BLaER1 (cell line): ENCODE data around the gene ARHGAP24.

ENCODE experiments used
- H3K27ac ChIP-seq: shearing (Covaris generic); formaldehyde crosslinking; 2 replicates; pipeline ENCODE4 v1.8.1; 2022
- H3K27me3 ChIP-seq: shearing (Covaris generic); formaldehyde crosslinking; 2 replicates; pipeline ENCODE4 v1.8.1; 2022
- H3K36me3 ChIP-seq: shearing (Covaris generic); formaldehyde crosslinking; 2 replicates; pipeline ENCODE4 v1.8.1; 2022
- H3K4me1 ChIP-seq: shearing (Covaris generic); formaldehyde crosslinking; 2 replicates; pipeline ENCODE4 v1.8.1; 2022
- H3K4me2 ChIP-seq: shearing (Covaris generic); formaldehyde crosslinking; 2 replicates; pipeline ENCODE4 v1.8.1; 2022
- H3K4me3 ChIP-seq: shearing (Covaris generic); formaldehyde crosslinking; 2 replicates; pipeline ENCODE4 v1.8.1; 2022
- H3K9ac ChIP-seq: shearing (Covaris generic); formaldehyde crosslinking; 2 replicates; pipeline ENCODE4 v1.8.1; 2022
- H3K9me3 ChIP-seq: shearing (Covaris generic); formaldehyde crosslinking; 2 replicates; pipeline ENCODE4 v1.8.1; 2022
- H4K20me1 ChIP-seq: shearing (Covaris generic); formaldehyde crosslinking; 2 replicates; pipeline ENCODE4 v1.8.1; 2022
- Cebpa-rat ChIP-seq: shearing (Covaris generic); IDR thresholded peaks from 2 replicates; pipeline ENCODE4 v1.8.1; 2022

Gene ARHGAP24

GRCh38 chr4:86032476-86033022 lies 557.6 kb downstream of the ARHGAP24 start:
- H3K4me2 ChIP-seq, result peak overlapping the region; percentile 70
- H3K4me3 ChIP-seq, result no peak overlapping the region
- H3K4me1 ChIP-seq, result peaks cover 33% of the 10 kb centered on the region
- no peaks in the 10 kb centered on the region for H3K9me3 ChIP-seq
- no peak overlapping the region for H3K9ac ChIP-seq
- H3K36me3 ChIP-seq, result no peaks in the 10 kb centered on the region
- no peak overlapping the region for H3K27ac ChIP-seq
- H3K27me3 ChIP-seq, result no peaks in the 10 kb centered on the region
- H4K20me1 ChIP-seq, result no peaks in the 10 kb centered on the region
- no peak for TF ChIP-seq Cebpa-rat

DNA sequence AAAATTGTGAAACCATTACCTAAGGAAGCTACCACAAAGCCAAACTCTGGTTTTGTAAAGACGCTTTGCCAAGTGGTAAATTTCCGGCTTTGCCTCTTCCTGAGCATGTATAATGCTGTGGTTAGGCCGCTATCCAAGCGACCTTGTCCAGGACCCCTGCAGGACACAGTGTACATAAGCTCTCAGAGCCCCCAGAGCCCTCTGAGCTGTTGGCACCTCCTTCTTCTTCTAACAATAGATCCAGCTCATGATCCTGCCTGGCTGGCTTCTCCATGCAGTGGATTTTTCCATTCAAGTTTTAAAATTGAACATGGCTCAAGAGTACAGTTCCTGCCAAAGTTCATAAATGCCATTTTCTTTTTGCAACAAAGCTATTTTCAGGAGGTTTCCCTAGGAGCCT lies 558.2 kb downstream of the ARHGAP24 start:
- H3K9ac ChIP-seq, result no peak overlapping the region
- no peaks in the 10 kb centered on the region for H3K9me3 ChIP-seq
- H3K4me3 ChIP-seq, result no peak overlapping the region
- no peaks in the 10 kb centered on the region for H3K36me3 ChIP-seq
- no peaks in the 10 kb centered on the region for H3K27me3 ChIP-seq
- TF ChIP-seq Cebpa-rat, result no peak
- H3K4me2 ChIP-seq, result peak overlapping the region; percentile 70
- peaks cover 33% of the 10 kb centered on the region for H3K4me1 ChIP-seq
- H3K27ac ChIP-seq, result 0 out of 2 replicates have a peak overlapping the region, but pooled peaks have one; percentile 25
- H4K20me1 ChIP-seq, result no peaks in the 10 kb centered on the region

- Histone ChIP-seq H3K4me3 (no peak overlapping the region), H3K27me3 (no peaks in the 10 kb centered on the region), H3K9me3 (no peaks in the 10 kb centered on the region), H3K27ac (no peak overlapping the region), H4K20me1 (no peaks in the 10 kb centered on the region), H3K4me1 (peaks cover 33% of the 10 kb centered on the region), H3K9ac (no peak overlapping the region), H3K36me3 (no peaks in the 10 kb centered on the region), H3K4me2 (no peak overlapping the region)
- TF ChIP-seq Cebpa-rat, result no peak
These were observed 559.7 kb downstream of the ARHGAP24 start for GRCh38 chr4:86034616-86035015.

GRCh38 chr4:86035688-86036087 lies 560.7 kb downstream of the ARHGAP24 start:
- no peak overlapping the region for H3K27ac ChIP-seq
- H3K4me1 ChIP-seq, result peaks cover 33% of the 10 kb centered on the region
- no peaks in the 10 kb centered on the region for H3K27me3 ChIP-seq
- H3K4me3 ChIP-seq, result no peak overlapping the region
- H3K36me3 ChIP-seq, result no peaks in the 10 kb centered on the region
- H3K9ac ChIP-seq, result no peak overlapping the region
- no peak for TF ChIP-seq Cebpa-rat
- peak overlapping the region; percentile 64; the same call in 1 of the 2 replicates for H3K4me2 ChIP-seq
- no peaks in the 10 kb centered on the region for H4K20me1 ChIP-seq
- no peaks in the 10 kb centered on the region for H3K9me3 ChIP-seq

DNA sequence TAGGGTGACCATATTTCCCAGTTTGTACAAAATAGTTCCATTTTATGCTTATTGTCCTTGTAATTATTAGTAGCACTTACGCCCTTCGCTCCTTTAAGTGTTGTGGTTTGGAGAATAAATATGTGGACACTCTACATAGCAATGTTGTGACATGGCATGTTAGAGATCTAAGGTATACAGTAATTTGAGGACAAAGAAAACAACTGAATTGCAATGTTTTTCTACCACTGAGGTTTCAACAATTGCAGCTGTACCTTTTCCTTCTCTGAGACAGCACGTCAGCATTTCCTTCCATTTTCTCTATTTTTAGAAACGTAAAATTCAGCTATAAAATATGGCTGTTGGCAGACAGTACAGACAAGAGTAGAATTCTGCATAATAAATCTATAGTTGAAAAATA lies 561.8 kb downstream of the ARHGAP24 start:
- no peaks in the 10 kb centered on the region for H3K27me3 ChIP-seq
- no peak overlapping the region for H3K27ac ChIP-seq

DNA sequence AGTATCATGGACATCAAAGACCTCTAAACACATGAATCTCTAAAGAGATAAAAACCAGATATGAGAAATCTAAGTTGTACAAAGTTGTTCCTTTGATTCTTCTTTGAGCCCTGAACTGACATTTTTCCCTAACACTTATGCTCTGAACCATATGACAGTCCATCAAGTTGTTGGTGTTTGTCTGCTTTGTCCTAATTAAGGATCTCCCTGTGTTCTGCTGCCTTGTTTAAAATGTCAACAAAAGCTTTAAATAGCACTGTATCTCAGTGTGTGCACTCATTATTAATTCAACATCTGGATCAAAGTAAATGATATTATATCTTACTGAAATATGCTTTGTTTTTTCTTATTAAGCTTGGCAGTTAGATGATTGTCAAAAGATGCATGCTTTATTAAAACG lies 563.1 kb downstream of the ARHGAP24 start:
- H3K4me3 ChIP-seq, result no peak overlapping the region
- peaks cover 24% of the 10 kb centered on the region for H3K4me1 ChIP-seq
- no peaks in the 10 kb centered on the region for H3K36me3 ChIP-seq
- no peak overlapping the region for H3K4me2 ChIP-seq
- no peak for TF ChIP-seq Cebpa-rat
- H3K27me3 ChIP-seq, result no peaks in the 10 kb centered on the region
- H3K27ac ChIP-seq, result no peak overlapping the region
- H4K20me1 ChIP-seq, result no peaks in the 10 kb centered on the region
- H3K9ac ChIP-seq, result no peak overlapping the region
- no peaks in the 10 kb centered on the region for H3K9me3 ChIP-seq

More for the DNA sequence above, 561.8 kb downstream of the ARHGAP24 start:
- Histone ChIP-seq H3K4me3 (no peak overlapping the region), H3K4me2 (peak overlapping the region; percentile 64), H3K9ac (no peak overlapping the region), H3K9me3 (no peaks in the 10 kb centered on the region), H4K20me1 (no peaks in the 10 kb centered on the region), H3K36me3 (no peaks in the 10 kb centered on the region), H3K4me1 (peaks cover 33% of the 10 kb centered on the region)
- TF ChIP-seq Cebpa-rat, result no peak

DNA sequence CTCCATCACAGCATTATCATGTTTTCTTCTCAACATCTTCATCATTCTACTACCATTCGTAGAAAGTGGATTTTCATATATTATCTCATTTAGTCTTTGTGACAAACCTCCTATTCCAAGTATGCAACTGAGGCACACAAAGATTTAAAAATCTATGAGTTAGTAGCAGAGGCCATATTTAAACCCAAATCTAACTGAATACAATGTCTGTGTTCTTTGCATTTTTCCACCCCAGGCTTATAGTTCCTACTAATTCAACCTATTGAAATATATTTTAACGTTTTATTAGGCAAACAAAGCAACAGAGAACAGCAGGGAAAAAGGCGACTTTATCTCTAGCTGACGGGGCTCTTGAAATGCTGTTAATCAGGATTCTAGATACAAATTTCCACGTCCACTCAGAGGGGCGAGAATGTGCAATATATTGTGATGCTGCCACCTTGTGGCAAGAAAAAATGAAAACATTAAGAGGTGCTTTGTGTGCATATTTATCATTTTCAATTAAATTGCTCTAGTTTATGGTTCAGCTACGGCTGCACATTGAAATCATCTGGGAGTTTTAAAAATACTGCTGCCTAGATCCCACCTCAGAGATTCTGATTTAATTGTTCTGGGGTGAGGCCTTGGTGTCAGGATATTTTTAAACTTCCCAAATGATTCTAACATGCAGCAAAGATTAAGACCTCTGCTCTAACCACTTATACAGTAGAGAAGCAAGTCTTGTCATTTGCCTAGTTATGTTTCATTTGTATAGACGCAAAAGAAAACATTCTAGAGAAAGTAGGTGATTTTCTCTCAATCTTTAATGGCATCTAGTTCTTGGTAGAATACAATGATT lies 569.0 kb downstream of the ARHGAP24 start:
- no peaks in the 10 kb centered on the region for H3K36me3 ChIP-seq
- H3K27me3 ChIP-seq, result no peaks in the 10 kb centered on the region
- TF ChIP-seq Cebpa-rat, result no peak
- H3K9ac ChIP-seq, result no peak overlapping the region
- no peak overlapping the region for H3K4me3 ChIP-seq
- no peaks in the 10 kb centered on the region for H4K20me1 ChIP-seq
- no peak overlapping the region for H3K27ac ChIP-seq
- H3K9me3 ChIP-seq, result no peaks in the 10 kb centered on the region
- no peaks in the 10 kb centered on the region for H3K4me1 ChIP-seq
- no peak overlapping the region for H3K4me2 ChIP-seq

DNA sequence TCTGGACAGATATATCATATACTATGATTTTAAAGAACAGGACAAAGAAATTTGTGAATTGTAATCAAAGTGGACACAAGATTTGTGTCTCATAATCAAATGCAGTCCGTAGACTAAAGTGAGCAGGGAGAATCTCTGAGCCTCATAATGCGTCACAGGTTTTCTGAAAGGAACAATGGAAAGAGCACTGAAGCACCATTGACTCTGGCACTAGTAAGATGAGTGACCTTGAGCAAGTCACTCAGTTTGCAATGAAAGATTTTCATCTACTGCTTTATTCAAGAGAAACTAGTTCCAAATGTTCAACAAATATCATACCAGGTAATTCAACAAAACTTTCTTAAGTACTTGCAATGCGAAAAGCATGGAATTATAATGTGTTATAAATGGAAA lies 569.6 kb downstream of the ARHGAP24 start:
- Histone ChIP-seq H3K4me3 (no peak overlapping the region), H3K4me2 (no peak overlapping the region), H3K4me1 (no peaks in the 10 kb centered on the region), H3K9ac (no peak overlapping the region), H3K27me3 (no peaks in the 10 kb centered on the region), H3K36me3 (no peaks in the 10 kb centered on the region), H3K9me3 (no peaks in the 10 kb centered on the region), H3K27ac (no peak overlapping the region), H4K20me1 (no peaks in the 10 kb centered on the region)
- no peak for TF ChIP-seq Cebpa-rat

DNA sequence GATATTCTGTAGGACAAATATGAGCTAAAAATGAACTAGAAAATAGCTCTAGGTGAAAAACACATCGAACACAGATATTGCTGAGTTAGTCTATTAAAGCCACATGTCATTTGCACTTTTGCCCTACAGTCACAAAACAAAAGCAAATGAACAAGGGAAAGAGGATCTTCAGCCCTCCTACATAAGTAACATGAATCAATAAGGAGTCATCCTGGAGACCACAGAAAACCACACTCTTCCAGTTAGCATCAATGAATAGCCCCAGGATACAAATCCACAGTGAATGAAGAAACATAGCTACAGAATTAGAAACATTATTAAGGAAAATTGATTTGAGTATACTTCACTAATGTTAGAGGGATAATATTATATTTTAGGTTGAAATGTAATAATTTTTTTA lies 573.5 kb downstream of the ARHGAP24 start:
- Histone ChIP-seq H4K20me1 (no peaks in the 10 kb centered on the region), H3K9ac (no peak overlapping the region)

DNA sequence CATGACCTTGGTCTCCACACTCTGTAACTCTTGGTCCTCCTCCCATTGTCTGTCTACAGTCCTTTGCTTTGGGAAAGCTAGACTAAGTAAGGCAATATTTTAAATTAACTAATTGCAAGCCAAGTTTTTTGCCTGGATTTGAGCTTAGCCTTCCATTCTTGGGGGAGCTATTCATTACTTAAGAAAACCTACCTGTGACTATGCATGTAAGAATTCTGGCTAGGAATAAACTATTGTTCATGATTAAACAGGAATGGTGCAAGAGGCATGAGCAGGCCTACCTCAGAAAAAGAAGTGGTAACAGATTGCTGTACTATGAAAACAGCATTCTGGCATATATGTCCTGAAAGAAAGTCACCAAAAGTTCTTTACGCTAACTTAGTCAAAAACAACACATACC lies 575.5 kb downstream of the ARHGAP24 start:
- H3K4me2 ChIP-seq, result no peak overlapping the region

More for the DNA sequence above, 573.5 kb downstream of the ARHGAP24 start:
- no peaks in the 10 kb centered on the region for H3K27me3 ChIP-seq
- no peaks in the 10 kb centered on the region for H3K9me3 ChIP-seq
- no peak overlapping the region for H3K4me3 ChIP-seq
- no peaks in the 10 kb centered on the region for H3K36me3 ChIP-seq
- no peak overlapping the region for H3K4me2 ChIP-seq
- H3K4me1 ChIP-seq, result no peaks in the 10 kb centered on the region
- H3K27ac ChIP-seq, result no peak overlapping the region
- no peak for TF ChIP-seq Cebpa-rat

More for the DNA sequence above, 575.5 kb downstream of the ARHGAP24 start:
- H3K9ac ChIP-seq, result no peak overlapping the region
- TF ChIP-seq Cebpa-rat, result no peak
- peaks cover 2% of the 10 kb centered on the region; the same call in 1 of the 2 replicates for H3K4me1 ChIP-seq
- H4K20me1 ChIP-seq, result no peaks in the 10 kb centered on the region
- H3K36me3 ChIP-seq, result no peaks in the 10 kb centered on the region
- H3K27ac ChIP-seq, result no peak overlapping the region
- H3K9me3 ChIP-seq, result no peaks in the 10 kb centered on the region
- H3K27me3 ChIP-seq, result no peaks in the 10 kb centered on the region
- no peak overlapping the region for H3K4me3 ChIP-seq
